H9 (cell line): Measurements from ENCODE around the gene C3orf20. TPM values are rescaled to one million over a fixed set of nuclear protein-coding genes. Genes with fewer than 3 reads are reported as not detected.
A peak's percentile ranks its signal among the peaks of the same experiment; 100 is the strongest.

Experiments
- DNase-seq: peaks from one replicate; pipeline ENCODE4 v3.0.0-alpha.2; 2017
- H2AFZ ChIP-seq: one replicate; pipeline ENCODE4 v1.6.1; 2013; ENCODE audit warnings: mild to moderate bottlenecking, low read length, control low read depth, moderate library complexity
- H2AK5ac ChIP-seq: 2 replicates; pipeline ENCODE4 v1.6.1; 2013; ENCODE audit warnings: low read length, control low read depth, mixed read lengths; ENCODE audit not compliant: insufficient read length
- H2BK120ac ChIP-seq: one replicate; pipeline ENCODE4 v1.6.1; 2013; ENCODE audit warnings: low read depth, mild to moderate bottlenecking, low read length, control low read depth, inconsistent platforms; ENCODE audit not compliant: poor library complexity, severe bottlenecking
- H2BK12ac ChIP-seq: 2 replicates; pipeline ENCODE4 v1.6.1; 2013; ENCODE audit warnings: low read length, control low read depth, mixed read lengths, low read depth; ENCODE audit not compliant: insufficient read length
- H2BK15ac ChIP-seq: 2 replicates; pipeline ENCODE4 v1.6.1; 2013; ENCODE audit warnings: low read depth, low read length, control low read depth
- H2BK20ac ChIP-seq: one replicate; pipeline ENCODE4 v1.6.1; 2013; ENCODE audit warnings: low read depth, mild to moderate bottlenecking, low read length, control low read depth, inconsistent platforms; ENCODE audit not compliant: poor library complexity, severe bottlenecking
- H2BK5ac ChIP-seq: 2 replicates; pipeline ENCODE4 v1.6.1; 2013; ENCODE audit warnings: low read length, control low read depth, mixed read lengths; ENCODE audit not compliant: insufficient read length
- H3K14ac ChIP-seq: 2 replicates; pipeline ENCODE4 v1.6.1; 2013; ENCODE audit warnings: low read length, control low read depth; ENCODE audit not compliant: insufficient read depth
- H3K18ac ChIP-seq: 2 replicates; pipeline ENCODE4 v1.6.1; 2013; ENCODE audit warnings: low read depth, mild to moderate bottlenecking, mixed read lengths, low read length, control low read depth; ENCODE audit not compliant: insufficient read length
- H3K23ac ChIP-seq: 2 replicates; pipeline ENCODE4 v1.6.1; 2013; ENCODE audit warnings: low read length, control low read depth, mixed read lengths, low read depth; ENCODE audit not compliant: insufficient read length
- H3K23me2 ChIP-seq: 2 replicates; pipeline ENCODE4 v1.6.1; 2013; ENCODE audit warnings: low read depth, mild to moderate bottlenecking, mixed read lengths, low read length, control low read depth; ENCODE audit not compliant: insufficient read length, poor library complexity, severe bottlenecking
- H3K27ac ChIP-seq: 2 replicates; pipeline ENCODE4 v1.5.1; 2013; ENCODE audit warnings: low read length, control low read depth, mixed read lengths, low read depth; ENCODE audit not compliant: insufficient read length
- H3K27me3 ChIP-seq: 2 replicates; pipeline ENCODE4 v1.6.1; 2013; ENCODE audit warnings: low read length, control low read depth, inconsistent platforms; ENCODE audit not compliant: insufficient read depth
- H3K4ac ChIP-seq: 2 replicates; pipeline ENCODE4 v1.6.1; 2013; ENCODE audit warnings: low read depth, mild to moderate bottlenecking, control low read depth, inconsistent platforms, low read length, moderate library complexity
- H3K4me1 ChIP-seq: 2 replicates; pipeline ENCODE4 v1.6.1; 2013; ENCODE audit warnings: low read length, control low read depth, inconsistent platforms; ENCODE audit not compliant: insufficient read depth
- H3K4me2 ChIP-seq: 2 replicates; pipeline ENCODE4 v1.6.1; 2013; ENCODE audit warnings: low read length, control low read depth, mixed read lengths; ENCODE audit not compliant: insufficient read length, insufficient read depth
- H3K56ac ChIP-seq: 2 replicates; pipeline ENCODE4 v1.6.1; 2013; ENCODE audit warnings: low read depth, mild to moderate bottlenecking, mixed read lengths, low read length, control low read depth; ENCODE audit not compliant: insufficient read length
- H3K79me1 ChIP-seq: 2 replicates; pipeline ENCODE4 v1.6.1; 2013; ENCODE audit warnings: low read depth, mild to moderate bottlenecking, moderate library complexity, low read length, control low read depth, inconsistent platforms; ENCODE audit not compliant: insufficient read depth, poor library complexity, severe bottlenecking
- H3K79me2 ChIP-seq: 2 replicates; pipeline ENCODE4 v1.6.1; 2013; ENCODE audit warnings: low read length, control low read depth, inconsistent platforms; ENCODE audit not compliant: insufficient read depth
- H3K9ac ChIP-seq: 2 replicates; pipeline ENCODE4 v1.6.1; 2013; ENCODE audit warnings: low read length, control low read depth, mixed read lengths; ENCODE audit not compliant: insufficient read length; ENCODE audit errors: extremely low read depth
- H3K9me3 ChIP-seq: one replicate; pipeline ENCODE4 v1.6.1; 2013; ENCODE audit warnings: low read depth, low read length, inconsistent platforms; ENCODE audit not compliant: control insufficient read depth
- H3T11ph ChIP-seq: one replicate; pipeline ENCODE4 v1.6.1; 2013; ENCODE audit warnings: mild to moderate bottlenecking, low read length, control low read depth, inconsistent platforms
- H4K20me1 ChIP-seq: one replicate; pipeline ENCODE4 v1.6.1; 2013; ENCODE audit not compliant: control insufficient read depth, insufficient read length, insufficient read depth
- H4K5ac ChIP-seq: 2 replicates; pipeline ENCODE4 v1.6.1; 2013; ENCODE audit warnings: low read depth, mild to moderate bottlenecking, mixed read lengths, low read length, control low read depth; ENCODE audit not compliant: insufficient read length
- H4K8ac ChIP-seq: replicated peaks from 2 replicates; pipeline ENCODE4 v1.6.1; 2013; ENCODE audit warnings: low read length, control low read depth, mixed read lengths, low read depth; ENCODE audit not compliant: insufficient read length
- H4K91ac ChIP-seq: 2 replicates; pipeline ENCODE4 v1.6.1; 2013; ENCODE audit warnings: low read depth, mild to moderate bottlenecking, moderate library complexity, mixed read lengths, low read length, control low read depth; ENCODE audit not compliant: insufficient read length
- H3K27ac Mint-ChIP-seq, 3 experiments: 2 replicates in 2 of 3; 3 replicates in 1 of 3; pipeline ENCODE4 v1.8.0; 2020 to 2021; ENCODE audit warnings: mixed read lengths in 3 of 3, mild to moderate bottlenecking in 1 of 3, moderate library complexity in 1 of 3
- H3K27me3 Mint-ChIP-seq: 2 replicates; pipeline ENCODE4 v1.8.0; 2021; ENCODE audit warnings: low read depth, mild to moderate bottlenecking, moderate library complexity, mixed read lengths
- H3K36me3 Mint-ChIP-seq, 3 experiments: 2 replicates in 2 of 3; 3 replicates in 1 of 3; pipeline ENCODE4 v1.8.0; 2020 to 2021; ENCODE audit warnings: low read depth in 3 of 3, mixed read lengths in 3 of 3; ENCODE audit not compliant: insufficient read depth in 1 of 3
- H3K4me1 Mint-ChIP-seq, 2 experiments: 2 replicates each; pipeline ENCODE4 v1.8.0; 2020; ENCODE audit warnings: mixed read lengths in 2 of 2
- H3K4me3 Mint-ChIP-seq, 2 experiments: 2 replicates in 1 of 2; 3 replicates in 1 of 2; pipeline ENCODE4 v1.8.0; 2020 to 2021; ENCODE audit warnings: mild to moderate bottlenecking in 2 of 2, mixed read lengths in 2 of 2, moderate library complexity in 1 of 2
- H3K9me3 Mint-ChIP-seq, 2 experiments: 2 replicates in 1 of 2; 3 replicates in 1 of 2; pipeline ENCODE4 v1.8.0; 2020; ENCODE audit warnings: mild to moderate bottlenecking in 2 of 2, mixed read lengths in 2 of 2, moderate library complexity in 1 of 2
- WGBS: extraction: QIAGEN DNeasy Blood & Tissue Kit; methylation state at CpG from one replicate; pipeline ENCODE4 v1.1.7; 2013; ENCODE audit warnings: missing lambda C conversion rate, low lambda C conversion rate, mixed read lengths; ENCODE audit not compliant: insufficient read length; ENCODE audit errors: extremely low coverage; 5-methylcytosine and 5-hydroxymethylcytosine counted together
- total RNA-seq: library from RNA; stranded (reverse); gene quantifications from 2 replicates; pipeline ENCODE4 v1.2.1, GENCODE V29; 2021
- TF ChIP-seq, protein P1 (sequence below): fragments of 200-600 bp; sonication (generic); conservative IDR thresholded peaks from 3 replicates; pipeline ENCODE4 v1.8.0; 2021; ENCODE audit warnings: antibody characterized with exemption, mild to moderate bottlenecking

The C3orf20 gene
- total RNA-seq, 1 experiment from 2014 or later = not detected

DNA sequence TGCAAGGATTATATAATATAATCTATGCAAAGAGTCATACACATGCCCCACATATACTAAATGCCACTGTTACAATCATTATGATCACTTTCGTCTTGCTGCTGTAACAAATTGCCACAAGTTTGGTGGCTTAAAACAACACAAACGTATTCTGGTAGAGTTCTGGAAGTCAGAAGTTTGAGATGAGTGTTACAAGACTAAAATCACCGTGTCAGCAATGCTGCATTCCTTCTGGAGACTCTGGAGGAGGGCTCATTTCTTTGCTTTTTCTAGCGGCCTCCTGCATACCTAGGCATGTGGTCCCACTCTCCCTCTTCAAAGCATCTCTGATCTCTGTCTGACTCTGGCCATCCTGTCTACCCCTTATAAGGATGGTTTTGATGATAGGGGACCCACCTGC, 24.7 kb upstream of the C3orf20 start:
- TF ChIP-seq, protein P1, sequence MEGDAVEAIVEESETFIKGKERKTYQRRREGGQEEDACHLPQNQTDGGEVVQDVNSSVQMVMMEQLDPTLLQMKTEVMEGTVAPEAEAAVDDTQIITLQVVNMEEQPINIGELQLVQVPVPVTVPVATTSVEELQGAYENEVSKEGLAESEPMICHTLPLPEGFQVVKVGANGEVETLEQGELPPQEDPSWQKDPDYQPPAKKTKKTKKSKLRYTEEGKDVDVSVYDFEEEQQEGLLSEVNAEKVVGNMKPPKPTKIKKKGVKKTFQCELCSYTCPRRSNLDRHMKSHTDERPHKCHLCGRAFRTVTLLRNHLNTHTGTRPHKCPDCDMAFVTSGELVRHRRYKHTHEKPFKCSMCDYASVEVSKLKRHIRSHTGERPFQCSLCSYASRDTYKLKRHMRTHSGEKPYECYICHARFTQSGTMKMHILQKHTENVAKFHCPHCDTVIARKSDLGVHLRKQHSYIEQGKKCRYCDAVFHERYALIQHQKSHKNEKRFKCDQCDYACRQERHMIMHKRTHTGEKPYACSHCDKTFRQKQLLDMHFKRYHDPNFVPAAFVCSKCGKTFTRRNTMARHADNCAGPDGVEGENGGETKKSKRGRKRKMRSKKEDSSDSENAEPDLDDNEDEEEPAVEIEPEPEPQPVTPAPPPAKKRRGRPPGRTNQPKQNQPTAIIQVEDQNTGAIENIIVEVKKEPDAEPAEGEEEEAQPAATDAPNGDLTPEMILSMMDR = no peak
- no peak overlapping the region for H3K4me2 ChIP-seq
- peaks cover 6% of the 10 kb centered on the region for H3K23me2 ChIP-seq
- H2AK5ac ChIP-seq = no peak overlapping the region
- no peak overlapping the region for H2AFZ ChIP-seq
- no peak overlapping the region for H3K56ac ChIP-seq
- no peak overlapping the region for H4K8ac ChIP-seq
- no peaks in the 10 kb centered on the region for H3K4me1 ChIP-seq
- Mint-ChIP-seq H3K9me3 (peaks cover 0 to 2% of the 10 kb centered on the region in 2 experiments; a peak in 1 of 5 replicates), H3K4me1 (peaks cover 5 to 14% of the 10 kb centered on the region in 2 experiments), H3K27me3 (peaks cover 39% of the 10 kb centered on the region), H3K27ac (no peak overlapping the region), H3K36me3 (peaks cover under 1 to 11% (median 5%) of the 10 kb centered on the region in 3 experiments; a peak in 5 of 7 replicates), H3K4me3 (peak overlapping the region; percentile 98)
- H3K18ac ChIP-seq = no peak overlapping the region
- peaks cover 7% of the 10 kb centered on the region for H3K79me1 ChIP-seq
- H3K23ac ChIP-seq = no peak overlapping the region
- no peak overlapping the region for H2BK15ac ChIP-seq
- DNase-seq = no peak
- H3K27me3 ChIP-seq = no peaks in the 10 kb centered on the region; the same call in 1 of the 2 replicates
- no peak overlapping the region for H4K91ac ChIP-seq
- H3K9ac ChIP-seq = no peak overlapping the region
- no peak overlapping the region for H2BK5ac ChIP-seq
- H2BK12ac ChIP-seq = no peak overlapping the region
- no peaks in the 10 kb centered on the region for H4K20me1 ChIP-seq
- H3K27ac ChIP-seq = no peak overlapping the region
- no peak overlapping the region for H3K4ac ChIP-seq
- no peak overlapping the region for H4K5ac ChIP-seq
- no peak overlapping the region for H2BK120ac ChIP-seq
- no CpG with 5 or more reads among the region's 4 CpGs for WGBS
- no peak overlapping the region for H3K14ac ChIP-seq
- H3K79me2 ChIP-seq = peaks cover 2% of the 10 kb centered on the region; the same call in 1 of the 2 replicates
- H3K9me3 ChIP-seq = no peaks in the 10 kb centered on the region
- H2BK20ac ChIP-seq = no peak overlapping the region
- no peak overlapping the region for H3T11ph ChIP-seq
